Measurements from ENCODE around the gene NPC1L1.

Gene NPC1L1

DNA sequence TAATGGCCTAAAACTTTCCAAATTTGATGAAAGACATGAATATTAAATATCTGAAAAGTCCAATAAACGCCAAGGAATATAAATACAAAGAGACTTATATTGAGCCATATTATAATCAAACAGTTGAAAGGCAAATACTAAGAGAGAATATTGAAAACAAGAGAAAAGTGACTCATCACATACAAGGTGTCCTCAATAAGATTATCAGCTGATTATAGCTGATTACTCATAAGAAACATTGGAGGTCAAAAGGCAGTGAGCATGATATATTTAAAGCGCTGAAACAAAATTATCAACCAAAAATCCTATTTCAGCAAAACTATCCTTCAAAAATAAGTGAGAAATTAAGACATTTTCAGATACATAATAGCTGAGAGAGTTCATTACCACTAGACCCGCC is 7.8 kb upstream of the NPC1L1 start:
- H3K27me3 ChIP-seq (ENCODE audit: insufficient read depth, low read depth, severe bottlenecking): no peaks in the 10 kb centered on the region
- no peaks in the 10 kb centered on the region for H3K9me3 ChIP-seq (ENCODE audit: severe bottlenecking)
- TF ChIP-seq, protein P1, sequence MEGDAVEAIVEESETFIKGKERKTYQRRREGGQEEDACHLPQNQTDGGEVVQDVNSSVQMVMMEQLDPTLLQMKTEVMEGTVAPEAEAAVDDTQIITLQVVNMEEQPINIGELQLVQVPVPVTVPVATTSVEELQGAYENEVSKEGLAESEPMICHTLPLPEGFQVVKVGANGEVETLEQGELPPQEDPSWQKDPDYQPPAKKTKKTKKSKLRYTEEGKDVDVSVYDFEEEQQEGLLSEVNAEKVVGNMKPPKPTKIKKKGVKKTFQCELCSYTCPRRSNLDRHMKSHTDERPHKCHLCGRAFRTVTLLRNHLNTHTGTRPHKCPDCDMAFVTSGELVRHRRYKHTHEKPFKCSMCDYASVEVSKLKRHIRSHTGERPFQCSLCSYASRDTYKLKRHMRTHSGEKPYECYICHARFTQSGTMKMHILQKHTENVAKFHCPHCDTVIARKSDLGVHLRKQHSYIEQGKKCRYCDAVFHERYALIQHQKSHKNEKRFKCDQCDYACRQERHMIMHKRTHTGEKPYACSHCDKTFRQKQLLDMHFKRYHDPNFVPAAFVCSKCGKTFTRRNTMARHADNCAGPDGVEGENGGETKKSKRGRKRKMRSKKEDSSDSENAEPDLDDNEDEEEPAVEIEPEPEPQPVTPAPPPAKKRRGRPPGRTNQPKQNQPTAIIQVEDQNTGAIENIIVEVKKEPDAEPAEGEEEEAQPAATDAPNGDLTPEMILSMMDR (IDR thresholded peaks at IDR 0.05; ENCODE audit: low read depth, low read length): no peak
- H3K4me3 ChIP-seq (ENCODE audit: low read depth, low read length): no peak overlapping the region
- DNase-seq: no peak
- no peaks in the 10 kb centered on the region for H3K36me3 ChIP-seq
- no peak overlapping the region for H3K27ac ChIP-seq

GRCh38 chr7:44547536-44548231 is 6.6 kb upstream of the NPC1L1 start:
- TF ChIP-seq, protein P1 (IDR thresholded peaks at IDR 0.05; ENCODE audit: low read depth, low read length): no peak

GRCh38 chr7:44541876-44542610 is 913 bp upstream of the NPC1L1 start:
- Histone ChIP-seq H3K36me3 (no peaks in the 10 kb centered on the region), H3K27ac (no peak overlapping the region), H3K9me3 (ENCODE audit: severe bottlenecking) (no peaks in the 10 kb centered on the region), H3K4me3 (ENCODE audit: low read depth, low read length) (no peak overlapping the region), H3K27me3 (ENCODE audit: insufficient read depth, low read depth, severe bottlenecking) (no peaks in the 10 kb centered on the region)
- no peak for DNase-seq
- TF ChIP-seq, protein P1 (IDR thresholded peaks at IDR 0.05; ENCODE audit: low read depth, low read length): no peak

More at GRCh38 chr7:44547536-44548231, 6.6 kb upstream of the NPC1L1 start:
- Histone ChIP-seq H3K27me3 (ENCODE audit: insufficient read depth, low read depth, severe bottlenecking) (no peaks in the 10 kb centered on the region), H3K27ac (no peak overlapping the region), H3K9me3 (ENCODE audit: severe bottlenecking) (no peaks in the 10 kb centered on the region), H3K4me3 (ENCODE audit: low read depth, low read length) (no peak overlapping the region), H3K36me3 (no peaks in the 10 kb centered on the region)
- no peak for DNase-seq

GRCh38 chr7:44540592-44541027 is 520 bp downstream of the NPC1L1 start:
- TF ChIP-seq, protein P1 (IDR thresholded peaks at IDR 0.05; ENCODE audit: low read depth, low read length): no peak
- Histone ChIP-seq H3K4me3 (ENCODE audit: low read depth, low read length) (no peak overlapping the region), H3K9me3 (ENCODE audit: severe bottlenecking) (no peaks in the 10 kb centered on the region), H3K27me3 (ENCODE audit: insufficient read depth, low read depth, severe bottlenecking) (no peaks in the 10 kb centered on the region), H3K27ac (no peak overlapping the region), H3K36me3 (no peaks in the 10 kb centered on the region)
- no peak for DNase-seq

- H3K4me3 ChIP-seq (ENCODE audit: low read depth, low read length): no peak overlapping the region
- no peak overlapping the region for H3K27ac ChIP-seq
- no peak for DNase-seq
- H3K27me3 ChIP-seq (ENCODE audit: insufficient read depth, low read depth, severe bottlenecking): no peaks in the 10 kb centered on the region
- H3K9me3 ChIP-seq (ENCODE audit: severe bottlenecking): no peaks in the 10 kb centered on the region
- no peaks in the 10 kb centered on the region for H3K36me3 ChIP-seq
- TF ChIP-seq, protein P1 (IDR thresholded peaks at IDR 0.05; ENCODE audit: low read depth, low read length): no peak
Observed at GRCh38 chr7:44539669-44540506, 1.2 kb downstream of the NPC1L1 start.

Measured in WERI-Rb-1 (cell line).